GM06990 (cell line): ENCODE measurements around the gene SDK1.

ENCODE experiments used
- DNase-seq: peaks from one replicate; pipeline ENCODE4 v3.0.0-alpha.2; 2011; ENCODE audit not compliant: insufficient read length; ENCODE audit errors: extremely low read depth
- H3K27me3 ChIP-seq: replicated peaks from 2 replicates; pipeline ENCODE4 v1.6.0; 2011; ENCODE audit warnings: low read length; ENCODE audit not compliant: control insufficient read depth, insufficient read depth
- H3K36me3 ChIP-seq: 2 replicates; pipeline ENCODE4 v1.5.1; 2011; ENCODE audit warnings: low read length; ENCODE audit not compliant: control insufficient read depth, insufficient read depth
- H3K4me3 ChIP-seq: replicated peaks from 2 replicates; pipeline ENCODE4 v1.5.1; 2011; ENCODE audit warnings: low read depth, mild to moderate bottlenecking, control low read depth, low read length
- TF ChIP-seq, protein P1 (sequence below): IDR thresholded peaks from 2 replicates; pipeline ENCODE4 v1.5.1; 2011; ENCODE audit warnings: low read length, control low read depth, mild to moderate bottlenecking, inconsistent platforms; ENCODE audit not compliant: insufficient read depth, poor library complexity, severe bottlenecking

Gene SDK1

GRCh38 chr7:3847336-3847735, 546.3 kb downstream of the SDK1 start:
- H3K4me3 ChIP-seq = no peak overlapping the region
- TF ChIP-seq, protein P1, sequence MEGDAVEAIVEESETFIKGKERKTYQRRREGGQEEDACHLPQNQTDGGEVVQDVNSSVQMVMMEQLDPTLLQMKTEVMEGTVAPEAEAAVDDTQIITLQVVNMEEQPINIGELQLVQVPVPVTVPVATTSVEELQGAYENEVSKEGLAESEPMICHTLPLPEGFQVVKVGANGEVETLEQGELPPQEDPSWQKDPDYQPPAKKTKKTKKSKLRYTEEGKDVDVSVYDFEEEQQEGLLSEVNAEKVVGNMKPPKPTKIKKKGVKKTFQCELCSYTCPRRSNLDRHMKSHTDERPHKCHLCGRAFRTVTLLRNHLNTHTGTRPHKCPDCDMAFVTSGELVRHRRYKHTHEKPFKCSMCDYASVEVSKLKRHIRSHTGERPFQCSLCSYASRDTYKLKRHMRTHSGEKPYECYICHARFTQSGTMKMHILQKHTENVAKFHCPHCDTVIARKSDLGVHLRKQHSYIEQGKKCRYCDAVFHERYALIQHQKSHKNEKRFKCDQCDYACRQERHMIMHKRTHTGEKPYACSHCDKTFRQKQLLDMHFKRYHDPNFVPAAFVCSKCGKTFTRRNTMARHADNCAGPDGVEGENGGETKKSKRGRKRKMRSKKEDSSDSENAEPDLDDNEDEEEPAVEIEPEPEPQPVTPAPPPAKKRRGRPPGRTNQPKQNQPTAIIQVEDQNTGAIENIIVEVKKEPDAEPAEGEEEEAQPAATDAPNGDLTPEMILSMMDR = no peak
- H3K36me3 ChIP-seq = no peaks in the 10 kb centered on the region
- no peak for DNase-seq
- no peaks in the 10 kb centered on the region for H3K27me3 ChIP-seq

GRCh38 chr7:3859431-3859830, 558.4 kb downstream of the SDK1 start:
- no peak for DNase-seq
- no peaks in the 10 kb centered on the region for H3K27me3 ChIP-seq

GRCh38 chr7:3860932-3861331, 559.9 kb downstream of the SDK1 start:
- H3K36me3 ChIP-seq = no peaks in the 10 kb centered on the region
- DNase-seq = no peak
- TF ChIP-seq, protein P1 = no peak
- no peaks in the 10 kb centered on the region for H3K27me3 ChIP-seq
- H3K4me3 ChIP-seq = no peak overlapping the region

More at GRCh38 chr7:3859431-3859830, 558.4 kb downstream of the SDK1 start:
- Histone ChIP-seq H3K36me3 (no peaks in the 10 kb centered on the region), H3K4me3 (no peak overlapping the region)
- TF ChIP-seq, protein P1 = no peak

DNA sequence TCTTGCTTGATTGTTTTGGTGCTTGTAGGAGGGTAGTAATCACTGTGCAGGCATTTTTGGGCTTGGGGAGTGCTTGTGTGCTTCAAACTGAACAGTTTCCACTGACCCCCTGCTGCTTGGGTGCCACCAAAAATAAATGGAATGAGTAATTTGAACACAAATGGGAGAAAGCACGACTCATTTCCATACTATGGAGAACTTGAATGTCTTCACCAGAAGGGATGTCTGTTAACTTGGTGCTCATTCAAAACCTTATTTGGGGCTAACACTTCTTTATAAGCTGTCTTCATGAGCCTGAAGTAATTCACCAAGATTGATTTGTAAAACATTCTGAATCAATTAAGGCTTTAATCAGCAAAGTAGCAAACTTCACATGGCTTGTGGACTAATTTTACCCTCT, 560.3 kb downstream of the SDK1 start:
- Histone ChIP-seq H3K36me3 (no peaks in the 10 kb centered on the region), H3K4me3 (no peak overlapping the region), H3K27me3 (no peaks in the 10 kb centered on the region)
- no peak for DNase-seq
- TF ChIP-seq, protein P1 = no peak

DNA sequence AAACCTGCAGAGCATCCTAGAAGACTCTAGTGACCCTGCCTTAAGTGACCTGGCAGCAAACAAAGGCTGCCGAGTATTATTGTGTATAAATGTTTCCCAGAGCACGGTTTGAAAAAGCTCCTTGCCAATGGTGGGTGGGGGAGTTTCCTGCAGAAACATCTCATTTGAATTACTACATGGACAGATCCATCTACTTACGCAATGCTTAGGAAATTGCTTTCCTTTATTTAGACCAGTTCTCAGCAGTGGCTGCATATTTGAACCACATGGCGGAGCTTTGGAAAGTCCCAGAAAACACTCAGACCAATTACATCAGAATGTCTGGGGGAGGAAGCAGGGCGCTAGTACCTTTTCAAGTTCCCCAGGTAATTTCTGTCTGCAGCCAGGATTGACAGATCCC, 560.9 kb downstream of the SDK1 start:
- Histone ChIP-seq H3K27me3 (no peaks in the 10 kb centered on the region), H3K36me3 (no peaks in the 10 kb centered on the region), H3K4me3 (no peak overlapping the region)
- TF ChIP-seq, protein P1 = no peak
- DNase-seq = no peak

DNA sequence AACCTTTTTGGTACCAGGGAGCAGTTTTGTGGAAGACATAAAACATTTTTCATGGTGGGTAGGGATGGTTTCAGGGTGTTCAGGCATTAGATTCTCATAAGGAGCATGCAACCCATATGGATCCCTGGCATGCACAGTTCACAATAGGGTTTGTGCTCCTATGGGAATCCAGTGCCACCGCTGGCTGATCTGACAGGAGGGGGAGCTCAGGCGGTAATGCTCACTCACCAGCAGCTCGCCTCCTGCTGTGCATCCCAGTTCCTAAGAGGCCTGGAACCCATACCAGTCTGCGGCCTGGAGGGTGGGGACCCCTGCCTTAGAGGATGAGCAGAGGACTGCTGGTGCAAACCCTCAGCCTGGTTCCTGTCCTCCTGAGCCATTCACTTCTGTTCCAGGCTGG, 561.7 kb downstream of the SDK1 start:
- no peak for DNase-seq
- TF ChIP-seq, protein P1 = no peak
- H3K27me3 ChIP-seq = no peaks in the 10 kb centered on the region
- H3K4me3 ChIP-seq = no peak overlapping the region
- no peaks in the 10 kb centered on the region for H3K36me3 ChIP-seq
